ENCODE data around the gene PLPP4.

GRCh38 chr10:120572307-120572706 is 115.3 kb downstream of the PLPP4 start:
- TF ChIP-seq CTCF (conservative IDR thresholded peaks at IDR 0.05; ENCODE audit: low read depth, low read length) (no peak), EZH2phosphoT487 (IDR thresholded peaks at IDR 0.05; ENCODE audit: borderline replicate concordance, low read length) (no peak), EZH2 (IDR thresholded peaks at IDR 0.05; ENCODE audit: low read length, unreplicated experiment) (no peak)

Data from PC-3 (cell line).